Activated T-cell treated with anti-CD3 and anti-CD28 coated beads, Interleukin-2, amount 50 U/mL, for 72 hours (primary cell): ENCODE measurements around the gene AP1G1. TPM values are rescaled to one million over a fixed set of nuclear protein-coding genes. Genes with fewer than 3 reads are reported as not detected.
A peak's percentile ranks its signal among the peaks of the same experiment; 100 is the strongest.

Source experiments
- ATAC-seq, 2 donors: fragments of 150-1000 bp; cut with Tn5 transposase; replicated peaks in 1 of 2; 2 replicates each; pipeline ENCODE4 v1.10.0; 2021; ENCODE audit warnings: moderate library complexity in 2 of 2, mild to moderate bottlenecking in 1 of 2
- DNase-seq, 2 donors: peaks; one replicate each; pipeline ENCODE4 v3.0.0; 2021 to 2022; ENCODE audit warnings: mixed read lengths in 1 of 2
- H3K27ac Mint-ChIP-seq: one replicate; pipeline ENCODE4 v1.8.0; 2022; ENCODE audit warnings: mild to moderate bottlenecking, moderate library complexity, mixed read lengths
- H3K27me3 Mint-ChIP-seq: one replicate; pipeline ENCODE4 v1.8.0; 2022; ENCODE audit warnings: low read depth, mixed read lengths
- H3K36me3 Mint-ChIP-seq, 2 donors: one replicate each; pipeline ENCODE4 v1.8.0; 2022; ENCODE audit warnings: mixed read lengths in 2 of 2, mild to moderate bottlenecking in 1 of 2; ENCODE audit not compliant: insufficient read depth in 2 of 2
- H3K4me1 Mint-ChIP-seq: one replicate; pipeline ENCODE4 v1.8.0; 2022; ENCODE audit warnings: low read depth, mixed read lengths
- H3K4me3 Mint-ChIP-seq, 2 donors: one replicate each; pipeline ENCODE4 v1.8.0; 2022; ENCODE audit warnings: mild to moderate bottlenecking in 2 of 2, mixed read lengths in 2 of 2, moderate library complexity in 2 of 2
- H3K9me3 Mint-ChIP-seq, 2 donors: one replicate each; pipeline ENCODE4 v1.8.0; 2022; ENCODE audit warnings: mixed read lengths in 2 of 2
- total RNA-seq, 2 donors: library from RNA; stranded (reverse); gene quantifications; one replicate each; pipeline ENCODE4 v1.2.3, GENCODE V29; 2022

Gene AP1G1
- total RNA-seq, 2 donors from 2014 or later, result 83.2 to 87.0 TPM

GRCh38 chr16:71769222-71769621, 39.4 kb downstream of the AP1G1 start:
- no peak for DNase-seq
- Mint-ChIP-seq H3K27me3 (no peaks in the 10 kb centered on the region), H3K36me3 (peaks cover 7 to 16% of the 10 kb centered on the region in 2 donors), H3K27ac (peak overlapping the region; percentile 31), H3K4me3 (no peak overlapping the region), H3K9me3 (no peaks in the 10 kb centered on the region), H3K4me1 (peaks cover 8% of the 10 kb centered on the region)
- ATAC-seq, result no peak

GRCh38 chr16:71767060-71767900, 41.4 kb downstream of the AP1G1 start:
- ATAC-seq, result no peak
- DNase-seq, result no peak
- Mint-ChIP-seq H3K27ac (peak overlapping the region; percentile 66), H3K36me3 (peaks cover 9 to 16% of the 10 kb centered on the region in 2 donors), H3K9me3 (no peaks in the 10 kb centered on the region), H3K27me3 (no peaks in the 10 kb centered on the region), H3K4me1 (peaks cover 8% of the 10 kb centered on the region), H3K4me3 (peak overlapping the region in 1 of 2 donors; percentile 37)

GRCh38 chr16:71762186-71762585, 46.4 kb downstream of the AP1G1 start:
- H3K9me3 Mint-ChIP-seq, result no peaks in the 10 kb centered on the region
- DNase-seq (no peak), ATAC-seq (no peak)
- H3K4me3 Mint-ChIP-seq, result no peak overlapping the region
- H3K36me3 Mint-ChIP-seq, result peaks cover 5 to 9% of the 10 kb centered on the region in 2 donors
- peaks cover 6% of the 10 kb centered on the region for H3K4me1 Mint-ChIP-seq
- H3K27me3 Mint-ChIP-seq, result no peaks in the 10 kb centered on the region
- no peak overlapping the region for H3K27ac Mint-ChIP-seq

- Mint-ChIP-seq H3K9me3 (no peaks in the 10 kb centered on the region), H3K27ac (no peak overlapping the region), H3K36me3 (peaks cover 5 to 18% of the 10 kb centered on the region in 2 donors), H3K4me3 (no peak overlapping the region), H3K27me3 (no peaks in the 10 kb centered on the region), H3K4me1 (no peaks in the 10 kb centered on the region)
- DNase-seq, result no peak
- ATAC-seq, result no peak
These were observed 47.5 kb downstream of the AP1G1 start for GRCh38 chr16:71761097-71761496.

GRCh38 chr16:71758293-71758760, 50.3 kb downstream of the AP1G1 start:
- H3K27ac Mint-ChIP-seq, result no peak overlapping the region
- peaks cover 6 to 27% of the 10 kb centered on the region in 2 donors for H3K36me3 Mint-ChIP-seq
- H3K9me3 Mint-ChIP-seq, result no peaks in the 10 kb centered on the region
- H3K27me3 Mint-ChIP-seq, result no peaks in the 10 kb centered on the region
- DNase-seq (no peak), ATAC-seq (peak in 1 of 2 donors; percentile 40)
- H3K4me3 Mint-ChIP-seq, result no peak overlapping the region
- H3K4me1 Mint-ChIP-seq, result peaks cover 20% of the 10 kb centered on the region

GRCh38 chr16:71754652-71755051, 54.0 kb downstream of the AP1G1 start:
- DNase-seq, result no peak
- no peaks in the 10 kb centered on the region for H3K27me3 Mint-ChIP-seq
- peaks cover 20% of the 10 kb centered on the region for H3K4me1 Mint-ChIP-seq
- H3K27ac Mint-ChIP-seq, result peak overlapping the region; percentile 66
- H3K4me3 Mint-ChIP-seq, result peak overlapping the region in 1 of 2 donors; percentile 7
- H3K36me3 Mint-ChIP-seq, result peaks cover 6 to 25% of the 10 kb centered on the region in 2 donors
- no peaks in the 10 kb centered on the region for H3K9me3 Mint-ChIP-seq
- peak; percentile 68 to 79 for ATAC-seq

GRCh38 chr16:71754108-71754507, 54.5 kb downstream of the AP1G1 start:
- no peak for DNase-seq
- H3K27me3 Mint-ChIP-seq, result no peaks in the 10 kb centered on the region
- no peak for ATAC-seq
- peaks cover 7 to 24% of the 10 kb centered on the region in 2 donors for H3K36me3 Mint-ChIP-seq
- H3K4me1 Mint-ChIP-seq, result peaks cover 20% of the 10 kb centered on the region
- no peaks in the 10 kb centered on the region for H3K9me3 Mint-ChIP-seq
- peak overlapping the region; percentile 87 for H3K27ac Mint-ChIP-seq
- no peak overlapping the region for H3K4me3 Mint-ChIP-seq

GRCh38 chr16:71748226-71748625, 60.4 kb downstream of the AP1G1 start:
- Mint-ChIP-seq H3K36me3 (peaks cover 3 to 33% of the 10 kb centered on the region in 2 donors), H3K27ac (no peak overlapping the region), H3K4me3 (no peak overlapping the region), H3K9me3 (no peaks in the 10 kb centered on the region), H3K27me3 (no peaks in the 10 kb centered on the region), H3K4me1 (no peaks in the 10 kb centered on the region)
- ATAC-seq (no peak), DNase-seq (no peak)

- Mint-ChIP-seq H3K4me3 (no peak overlapping the region), H3K9me3 (no peaks in the 10 kb centered on the region), H3K27ac (no peak overlapping the region), H3K27me3 (no peaks in the 10 kb centered on the region), H3K4me1 (no peaks in the 10 kb centered on the region), H3K36me3 (peaks cover 3 to 36% of the 10 kb centered on the region in 2 donors)
- ATAC-seq (no peak), DNase-seq (peak; percentile 12 to 20)
These were observed 62.1 kb downstream of the AP1G1 start for GRCh38 chr16:71746442-71747046.

GRCh38 chr16:71738855-71739254, 69.8 kb downstream of the AP1G1 start:
- Mint-ChIP-seq H3K9me3 (no peaks in the 10 kb centered on the region), H3K27me3 (no peaks in the 10 kb centered on the region), H3K4me1 (no peaks in the 10 kb centered on the region), H3K27ac (peak overlapping the region; percentile 70), H3K36me3 (peaks cover 8 to 32% of the 10 kb centered on the region in 2 donors), H3K4me3 (no peak overlapping the region)
- DNase-seq (no peak), ATAC-seq (no peak)

- no peak for ATAC-seq
- Mint-ChIP-seq H3K36me3 (peaks cover 11 to 31% of the 10 kb centered on the region in 2 donors), H3K4me3 (no peak overlapping the region), H3K9me3 (no peaks in the 10 kb centered on the region), H3K4me1 (no peaks in the 10 kb centered on the region), H3K27me3 (no peaks in the 10 kb centered on the region), H3K27ac (no peak overlapping the region)
- DNase-seq, result no peak
These were observed 71.1 kb downstream of the AP1G1 start for GRCh38 chr16:71737501-71737900.

- no peaks in the 10 kb centered on the region for H3K27me3 Mint-ChIP-seq
- H3K9me3 Mint-ChIP-seq, result no peaks in the 10 kb centered on the region
- no peak for ATAC-seq
- H3K36me3 Mint-ChIP-seq, result peaks cover 11 to 35% of the 10 kb centered on the region in 2 donors
- H3K4me3 Mint-ChIP-seq, result no peak overlapping the region
- H3K27ac Mint-ChIP-seq, result peak overlapping the region; percentile 5
- peaks cover 3% of the 10 kb centered on the region for H3K4me1 Mint-ChIP-seq
- no peak for DNase-seq
These were observed 74.1 kb downstream of the AP1G1 start for GRCh38 chr16:71734511-71734910.

GRCh38 chr16:71732587-71732986, 76.0 kb downstream of the AP1G1 start:
- DNase-seq (no peak), ATAC-seq (no peak)
- H3K4me3 Mint-ChIP-seq, result no peak overlapping the region
- H3K4me1 Mint-ChIP-seq, result peaks cover 5% of the 10 kb centered on the region
- H3K36me3 Mint-ChIP-seq, result peaks cover 7 to 19% of the 10 kb centered on the region in 2 donors
- H3K27me3 Mint-ChIP-seq, result no peaks in the 10 kb centered on the region
- no peak overlapping the region for H3K27ac Mint-ChIP-seq
- H3K9me3 Mint-ChIP-seq, result no peaks in the 10 kb centered on the region
